GM21381 (cell line): Measurements from ENCODE around the gene PIGH.
A peak's percentile ranks its signal among the peaks of the same experiment; 100 is the strongest.
"Not testable (repeated sequence)": the region's sequence is repeated elsewhere in the genome, so short reads cannot be mapped to it uniquely, and the experiment has no call there.

Source experiments
- ATAC-seq: cut with Tn5 transposase; IDR thresholded peaks from one replicate; pipeline ENCODE4 v1.9.1; 2021; ENCODE audit warnings: mild to moderate bottlenecking, moderate library complexity; ENCODE audit not compliant: unreplicated experiment

PIGH gene

GRCh38 chr14:67599698-67600561, at the start of gene PIGH:
Gene PIGH (minus strand): TSS chr14:67600268. CDS start chr14:67600203, 65 bp downstream.
- ATAC-seq: peak; percentile 93

DNA sequence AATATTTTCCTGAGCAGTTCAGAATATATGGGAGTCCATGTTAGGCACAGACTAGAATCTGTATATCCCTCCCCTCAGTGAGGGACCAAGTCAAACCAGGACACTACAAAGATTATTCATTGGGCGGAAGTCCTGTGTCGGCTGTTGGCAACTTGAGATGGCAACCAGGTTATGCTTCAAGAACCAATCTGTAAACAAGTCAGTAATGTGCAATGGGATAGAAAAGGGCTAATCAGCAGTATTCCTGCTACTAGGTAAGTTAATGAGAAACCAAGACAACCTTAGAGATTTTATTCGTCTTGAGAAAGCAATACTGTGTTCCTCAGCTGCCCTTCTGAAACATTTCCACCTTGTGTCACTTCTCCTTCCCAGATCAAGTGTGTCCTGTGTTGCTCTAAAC, 46.1 kb upstream of the PIGH start:
- no peak for ATAC-seq

DNA sequence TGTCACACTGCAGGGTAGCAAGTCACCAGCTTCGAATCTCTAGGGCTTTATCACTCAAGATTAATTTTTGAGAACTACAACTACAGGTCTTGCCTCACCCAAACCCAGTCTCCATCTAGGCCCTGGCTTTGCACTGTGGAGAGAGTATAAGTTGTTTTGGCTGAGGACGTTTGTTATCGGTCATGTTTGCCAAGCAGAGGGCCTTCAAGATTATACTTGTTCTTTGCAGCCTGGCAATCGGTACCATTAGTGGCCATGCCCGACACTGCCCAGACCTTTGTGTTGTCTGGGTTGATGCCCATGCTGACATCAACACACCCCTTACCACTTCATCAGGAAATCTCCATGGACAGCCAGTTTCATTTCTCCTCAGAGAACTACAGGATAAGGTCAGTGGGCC, 45.3 kb upstream of the PIGH start:
- ATAC-seq: no peak

GRCh38 chr14:67644428-67644827, 44.4 kb upstream of the PIGH start:
- ATAC-seq: no peak

GRCh38 chr14:67643713-67644112, 43.6 kb upstream of the PIGH start:
- ATAC-seq: no peak

DNA sequence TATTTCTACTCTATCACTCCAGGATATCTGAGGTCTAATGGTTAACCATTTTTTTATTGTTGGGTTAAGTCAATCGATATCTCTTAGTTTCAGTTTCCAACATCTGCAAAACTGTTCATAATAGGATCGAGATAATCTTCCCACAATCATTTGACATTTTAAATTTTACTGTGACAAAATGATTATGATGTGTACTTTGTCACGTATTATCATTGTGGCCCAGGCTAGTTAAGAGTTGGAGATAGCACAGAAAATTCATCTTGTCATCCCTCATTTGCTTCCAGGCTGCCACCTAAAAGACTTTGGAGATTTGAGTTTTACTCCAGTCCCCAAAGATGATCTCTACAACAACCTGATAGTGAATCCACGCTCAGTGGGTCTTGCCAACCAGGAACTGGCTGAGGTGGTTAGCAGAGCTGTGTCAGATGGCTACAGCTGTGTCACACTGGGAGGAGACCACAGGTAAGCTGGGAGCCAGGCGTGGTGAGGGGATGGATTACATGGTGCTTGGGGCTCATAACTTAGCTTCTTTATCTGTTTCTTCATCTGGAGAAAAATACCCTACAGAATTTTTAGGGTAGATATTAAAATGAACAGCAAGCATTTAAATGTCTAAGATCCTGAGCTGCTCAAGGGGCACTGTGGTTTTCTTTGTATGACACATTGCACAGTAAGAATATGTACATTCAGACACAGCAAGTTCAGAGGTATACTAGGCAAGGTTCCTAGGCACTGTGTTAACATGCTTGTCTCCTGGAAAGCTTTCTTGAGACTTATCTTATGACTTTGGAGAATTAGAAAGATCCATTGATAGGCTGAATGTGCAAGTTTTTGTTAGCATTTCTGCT, 42.1 kb upstream of the PIGH start:
- ATAC-seq: no peak

- no peak for ATAC-seq
These were observed 41.4 kb upstream of the PIGH start for GRCh38 chr14:67641480-67641879.

- no peak for ATAC-seq
These were observed 38.6 kb upstream of the PIGH start for GRCh38 chr14:67638642-67639041.

- no peak for ATAC-seq
These were observed 36.4 kb upstream of the PIGH start for GRCh38 chr14:67636361-67636919.

DNA sequence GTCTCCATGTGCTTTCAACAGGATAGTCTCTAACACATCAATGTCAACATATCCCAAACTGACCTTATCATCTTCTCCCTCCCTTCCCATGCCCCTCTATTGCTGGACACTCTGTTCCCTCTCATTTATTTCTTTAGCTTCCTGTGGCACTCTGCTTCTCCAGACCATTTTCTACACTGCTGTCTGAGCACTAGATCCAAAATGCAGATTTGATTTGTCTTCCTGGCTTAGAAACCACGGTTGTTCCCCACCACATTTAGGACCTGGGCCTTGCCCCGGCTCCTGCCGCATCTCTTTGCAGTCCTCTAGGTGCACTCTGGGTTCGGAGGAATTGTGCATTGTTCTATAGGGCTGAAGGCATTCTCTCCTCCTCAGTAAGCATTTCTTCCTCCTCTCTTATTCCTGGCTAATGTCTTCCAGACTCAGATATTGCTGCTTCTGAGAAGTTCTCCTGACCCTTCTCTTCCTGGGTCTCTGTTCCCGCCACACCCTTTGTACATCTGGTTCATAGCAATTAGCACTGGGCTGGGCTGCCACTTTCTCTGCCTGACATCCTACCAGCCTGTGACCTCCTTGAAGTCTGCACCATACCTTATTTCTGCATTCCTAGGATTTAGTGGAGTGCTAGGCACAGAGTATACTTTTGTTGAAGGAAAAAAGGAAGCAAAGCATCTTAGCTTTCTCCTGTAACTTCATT, 33.5 kb upstream of the PIGH start:
- no peak for ATAC-seq

DNA sequence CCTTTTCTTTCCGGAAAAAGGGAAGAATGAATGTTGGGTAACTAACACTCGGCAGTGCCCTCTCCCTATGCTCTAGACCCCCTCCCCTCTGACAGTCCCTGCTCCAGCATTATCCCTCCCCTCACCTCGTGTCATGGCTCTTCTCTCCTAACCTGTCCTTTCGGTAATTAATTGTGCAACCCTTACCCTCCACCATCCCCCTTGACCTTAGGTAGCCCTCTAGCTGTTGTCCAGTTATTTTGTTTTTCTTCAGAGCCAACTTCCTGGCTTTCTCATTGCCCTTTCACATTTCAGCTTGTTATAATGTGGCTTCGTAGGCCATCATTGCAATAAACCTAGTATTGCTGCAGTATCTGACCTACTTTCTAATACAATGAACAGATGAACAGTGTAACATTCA, 30.9 kb upstream of the PIGH start:
- no peak for ATAC-seq

GRCh38 chr14:67630186-67630585, 30.1 kb upstream of the PIGH start:
- no peak for ATAC-seq

- ATAC-seq: no peak
These were observed 27.5 kb upstream of the PIGH start for GRCh38 chr14:67627519-67627918.

GRCh38 chr14:67626131-67626530, 26.1 kb upstream of the PIGH start:
- ATAC-seq: not testable (repeated sequence)

- no peak for ATAC-seq
These were observed 23.0 kb upstream of the PIGH start for GRCh38 chr14:67623114-67623513.

DNA sequence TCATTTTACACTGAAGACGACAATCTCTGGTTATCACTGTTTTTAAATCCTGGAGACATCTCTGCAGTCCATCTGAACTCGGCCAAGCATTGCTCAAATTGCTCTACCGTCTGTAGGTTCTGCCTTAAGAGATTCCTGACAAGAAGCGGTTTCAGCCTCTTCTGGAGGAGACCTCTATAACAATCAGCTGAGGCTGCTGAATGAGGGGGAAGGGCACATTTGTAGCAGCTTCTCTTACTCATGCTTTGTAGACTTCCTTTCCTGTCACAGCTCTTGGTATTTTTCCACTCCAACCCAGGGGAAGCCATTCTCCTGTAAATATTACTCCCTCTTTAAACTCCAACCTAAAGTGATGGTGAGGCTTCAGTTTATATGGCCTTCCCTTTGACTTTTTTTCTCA, 22.6 kb upstream of the PIGH start:
- ATAC-seq: no peak

- no peak for ATAC-seq
These were observed 20.2 kb upstream of the PIGH start for GRCh38 chr14:67620217-67620785.

- ATAC-seq: peak; percentile 94
These were observed 19.6 kb upstream of the PIGH start, which contains the start of gene ARG2 for GRCh38 chr14:67619446-67620216. Gene ARG2 (plus strand): TSS chr14:67619920. CDS start chr14:67619978, 58 bp downstream.

GRCh38 chr14:67618617-67619063, 18.6 kb upstream of the PIGH start:
- no peak for ATAC-seq

DNA sequence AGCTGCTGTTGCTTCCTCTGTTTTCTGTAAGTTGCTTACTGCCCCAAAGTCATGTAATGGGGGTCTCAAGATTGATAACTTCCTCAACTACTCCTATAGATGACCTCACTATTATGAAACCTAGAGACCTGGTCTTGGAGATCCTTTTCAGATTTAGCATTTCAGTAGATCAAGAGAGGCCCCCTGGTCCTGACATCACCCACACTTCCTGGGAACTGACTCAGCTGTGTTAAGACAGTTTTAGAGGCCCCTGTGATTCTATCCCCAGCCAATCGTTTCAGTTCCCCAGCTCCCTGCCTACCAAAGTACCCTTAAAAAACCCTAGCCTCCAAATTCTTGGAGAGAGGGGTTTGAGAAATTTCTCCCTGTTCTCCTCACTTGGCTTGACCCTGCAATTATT, 10.4 kb upstream of the PIGH start:
- ATAC-seq: no peak
